Measurements from ENCODE around the gene HOXB6.

GRCh38 chr17:48549281-48549630 lies 55.5 kb downstream of the HOXB6 start:
- TF ChIP-seq EP300 (IDR thresholded peaks at IDR 0.05) (no peak), RFX5 (IDR thresholded peaks at IDR 0.05) (no peak)

All from A549 (cell line).